Measurements from ENCODE around the gene TOLLIP.

The TOLLIP gene

GRCh38 chr11:1310318-1310687 lies 871 bp upstream of the TOLLIP start:
- no peak for DNase-seq (ENCODE audit: extremely low read depth, low read depth)
- H3K4me3 ChIP-seq (replicated peaks; ENCODE audit: low read depth, low read length) = peak overlapping the region; percentile 63
- no peak for TF ChIP-seq CTCF (IDR thresholded peaks at IDR 0.05; ENCODE audit: low read depth, low read length, missing control alignments)

- peak overlapping the region; percentile 64 for H3K4me3 ChIP-seq (replicated peaks; ENCODE audit: low read depth, low read length)
- DNase-seq (ENCODE audit: extremely low read depth, low read depth) = no peak
These were observed 512 bp downstream of the TOLLIP start for GRCh38 chr11:1308743-1309497.

GRCh38 chr11:1307998-1308742 lies 1.3 kb downstream of the TOLLIP start:
- DNase-seq (ENCODE audit: extremely low read depth, low read depth) = no peak
- TF ChIP-seq CTCF (IDR thresholded peaks at IDR 0.05; ENCODE audit: low read depth, low read length, missing control alignments) = no peak
- H3K4me3 ChIP-seq (replicated peaks; ENCODE audit: low read depth, low read length) = peak overlapping the region; percentile 64

More at GRCh38 chr11:1308743-1309497, 512 bp downstream of the TOLLIP start:
- no peak for TF ChIP-seq CTCF (IDR thresholded peaks at IDR 0.05; ENCODE audit: low read depth, low read length, missing control alignments)

- TF ChIP-seq CTCF (IDR thresholded peaks at IDR 0.05; ENCODE audit: low read depth, low read length, missing control alignments) = no peak
- H3K4me3 ChIP-seq (replicated peaks; ENCODE audit: low read depth, low read length) = no peak overlapping the region
- DNase-seq (ENCODE audit: extremely low read depth, low read depth) = no peak
These were observed 2.1 kb downstream of the TOLLIP start for GRCh38 chr11:1307163-1307870.

- TF ChIP-seq CTCF (IDR thresholded peaks at IDR 0.05; ENCODE audit: low read depth, low read length, missing control alignments) = no peak
- DNase-seq (ENCODE audit: extremely low read depth, low read depth) = no peak
- no peak overlapping the region for H3K4me3 ChIP-seq (replicated peaks; ENCODE audit: low read depth, low read length)
These were observed 3.0 kb downstream of the TOLLIP start for GRCh38 chr11:1306186-1307162.

GRCh38 chr11:1305501-1306056 lies 3.9 kb downstream of the TOLLIP start:
- no peak for TF ChIP-seq CTCF (IDR thresholded peaks at IDR 0.05; ENCODE audit: low read depth, low read length, missing control alignments)
- H3K4me3 ChIP-seq (replicated peaks; ENCODE audit: low read depth, low read length) = no peak overlapping the region
- no peak for DNase-seq (ENCODE audit: extremely low read depth, low read depth)

Measured in HFF-Myc (cell line).